ENCODE measurements around the gene IL33.

Gene IL33

DNA sequence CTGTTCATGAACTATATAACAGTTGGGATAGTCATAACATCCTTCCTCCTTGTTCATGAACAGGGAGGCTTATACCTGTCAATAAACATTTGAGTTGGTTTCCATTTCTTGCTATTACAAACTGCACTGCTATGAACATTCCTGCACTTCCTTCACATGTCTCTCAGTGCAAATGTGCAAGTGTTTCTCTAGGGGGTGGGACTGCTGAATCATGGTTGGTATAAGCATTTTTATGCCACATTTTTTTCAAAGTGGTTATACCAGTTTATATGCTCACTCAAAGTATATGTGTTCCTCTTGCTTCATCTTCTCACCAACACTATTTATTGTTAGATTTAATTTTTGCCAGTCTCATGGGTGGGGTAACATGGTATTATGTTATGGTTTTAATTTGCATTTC, 86.8 kb downstream of the IL33 start:
- TF ChIP-seq, protein P1, sequence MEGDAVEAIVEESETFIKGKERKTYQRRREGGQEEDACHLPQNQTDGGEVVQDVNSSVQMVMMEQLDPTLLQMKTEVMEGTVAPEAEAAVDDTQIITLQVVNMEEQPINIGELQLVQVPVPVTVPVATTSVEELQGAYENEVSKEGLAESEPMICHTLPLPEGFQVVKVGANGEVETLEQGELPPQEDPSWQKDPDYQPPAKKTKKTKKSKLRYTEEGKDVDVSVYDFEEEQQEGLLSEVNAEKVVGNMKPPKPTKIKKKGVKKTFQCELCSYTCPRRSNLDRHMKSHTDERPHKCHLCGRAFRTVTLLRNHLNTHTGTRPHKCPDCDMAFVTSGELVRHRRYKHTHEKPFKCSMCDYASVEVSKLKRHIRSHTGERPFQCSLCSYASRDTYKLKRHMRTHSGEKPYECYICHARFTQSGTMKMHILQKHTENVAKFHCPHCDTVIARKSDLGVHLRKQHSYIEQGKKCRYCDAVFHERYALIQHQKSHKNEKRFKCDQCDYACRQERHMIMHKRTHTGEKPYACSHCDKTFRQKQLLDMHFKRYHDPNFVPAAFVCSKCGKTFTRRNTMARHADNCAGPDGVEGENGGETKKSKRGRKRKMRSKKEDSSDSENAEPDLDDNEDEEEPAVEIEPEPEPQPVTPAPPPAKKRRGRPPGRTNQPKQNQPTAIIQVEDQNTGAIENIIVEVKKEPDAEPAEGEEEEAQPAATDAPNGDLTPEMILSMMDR (IDR thresholded peaks at IDR 0.05; ENCODE audit: borderline replicate concordance, control extremely low read depth, extremely low read depth, insufficient read depth, missing control alignments), result no peak
- no peak for DNase-seq (ENCODE audit: low spot score)
- in situ Hi-C loops (cut with MboI; ENCODE audit: low sequenced_read_pairs, unreplicated experiment), result loop anchor here (10.0 to 25.0 kb wide), 2 partner anchors 238 to 415 kb away; partner anchors contain the start of gene MLANA

DNA sequence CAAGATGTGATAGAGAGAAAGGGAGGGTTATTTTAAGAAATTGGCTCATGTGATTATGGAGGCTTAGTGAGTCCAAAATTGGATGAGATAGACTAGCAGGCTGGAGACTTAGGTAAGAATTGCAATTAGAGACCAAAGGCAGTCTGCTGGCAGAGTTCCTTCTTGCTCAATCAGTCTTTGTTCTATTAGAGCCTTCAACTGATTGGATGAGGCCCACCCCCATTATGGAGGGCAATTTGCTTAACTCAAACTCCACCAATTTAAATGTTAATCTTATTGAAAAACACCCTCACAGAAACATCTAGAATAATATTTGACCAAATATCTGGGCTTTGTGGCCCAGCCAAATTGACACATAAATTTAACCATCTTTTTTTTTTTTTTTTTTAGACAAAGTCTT, 88.6 kb downstream of the IL33 start:
- DNase-seq (ENCODE audit: low spot score), result no peak
- TF ChIP-seq, protein P1 (IDR thresholded peaks at IDR 0.05; ENCODE audit: borderline replicate concordance, control extremely low read depth, extremely low read depth, insufficient read depth, missing control alignments), result no peak
- in situ Hi-C loops (cut with MboI; ENCODE audit: low sequenced_read_pairs, unreplicated experiment), result loop anchor here (10.0 to 25.0 kb wide), 2 partner anchors 239 to 417 kb away; partner anchors contain the start of gene MLANA

DNA sequence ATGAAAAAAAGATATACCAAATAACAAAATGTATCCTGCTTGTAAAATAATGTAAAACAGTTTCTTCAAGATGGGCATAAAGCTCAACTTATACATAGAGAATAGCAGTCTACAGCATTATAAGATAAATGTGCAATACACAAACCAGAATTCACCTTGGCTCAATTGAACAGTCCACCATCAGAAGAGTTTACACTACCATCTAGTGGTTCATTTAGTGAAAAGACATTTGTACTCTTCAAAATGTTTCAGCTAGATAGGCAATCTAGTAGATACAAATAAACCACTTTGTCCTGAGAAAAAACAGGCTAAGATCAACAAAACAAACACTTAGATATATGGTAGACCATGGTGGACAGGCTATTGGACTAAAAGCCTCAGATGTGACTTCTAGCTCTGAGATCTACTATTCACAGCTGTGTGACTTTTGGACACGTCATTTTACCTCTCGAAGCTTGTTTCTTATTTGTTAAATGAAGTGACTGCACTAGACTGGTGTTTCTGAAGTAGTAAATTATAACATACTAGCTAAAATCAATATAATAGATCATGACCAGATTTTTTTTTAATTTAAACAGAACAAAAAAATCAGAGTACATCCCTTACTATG, 90.5 kb downstream of the IL33 start:
- in situ Hi-C loops (cut with MboI; ENCODE audit: low sequenced_read_pairs, unreplicated experiment), result loop anchor here (10.0 to 25.0 kb wide), 2 partner anchors 241 to 419 kb away; partner anchors contain the start of gene MLANA
- DNase-seq (ENCODE audit: low spot score), result no peak
- TF ChIP-seq, protein P1 (IDR thresholded peaks at IDR 0.05; ENCODE audit: borderline replicate concordance, control extremely low read depth, extremely low read depth, insufficient read depth, missing control alignments), result peak; percentile 36

Measured in GM13976 (cell line).